Fibroblast of mammary gland (primary cell): ENCODE measurements around the gene ERGIC3.

ENCODE experiments used
- DNase-seq: peaks from one replicate; pipeline ENCODE4 v3.0.0-alpha.2; 2010; ENCODE audit warnings: low read depth
- H3K4me3 ChIP-seq: 2 replicates; pipeline ENCODE4 v1.5.1; 2011; ENCODE audit warnings: low read depth, mild to moderate bottlenecking, low read length, moderate library complexity; ENCODE audit not compliant: control insufficient read depth
- TF ChIP-seq, protein P1 (sequence below): conservative IDR thresholded peaks from 2 replicates; pipeline ENCODE4 v1.5.1; 2011; ENCODE audit warnings: low read depth, low read length, inconsistent platforms; ENCODE audit not compliant: control insufficient read depth, insufficient read depth

The ERGIC3 gene

DNA sequence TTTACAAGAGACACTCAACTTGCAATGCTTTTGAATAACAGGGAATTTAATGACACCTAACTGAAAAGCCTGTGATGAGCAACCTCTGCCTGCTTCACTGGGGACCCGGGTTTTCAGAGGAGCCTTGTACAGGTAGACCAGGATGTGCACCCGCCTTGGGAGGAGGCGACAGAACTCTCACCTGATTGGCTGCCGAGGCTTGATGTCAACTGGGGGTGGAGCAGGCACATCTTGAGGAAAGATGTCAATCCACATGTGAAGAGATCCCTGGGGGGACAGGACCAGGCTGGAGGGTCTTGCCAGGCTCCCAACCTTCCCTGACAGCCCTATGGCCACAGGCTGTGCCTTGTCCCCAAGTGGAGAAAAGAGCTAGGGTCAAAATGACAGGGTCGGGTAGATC, 19.8 kb downstream of the ERGIC3 start:
- DNase-seq = no peak
- TF ChIP-seq, protein P1, sequence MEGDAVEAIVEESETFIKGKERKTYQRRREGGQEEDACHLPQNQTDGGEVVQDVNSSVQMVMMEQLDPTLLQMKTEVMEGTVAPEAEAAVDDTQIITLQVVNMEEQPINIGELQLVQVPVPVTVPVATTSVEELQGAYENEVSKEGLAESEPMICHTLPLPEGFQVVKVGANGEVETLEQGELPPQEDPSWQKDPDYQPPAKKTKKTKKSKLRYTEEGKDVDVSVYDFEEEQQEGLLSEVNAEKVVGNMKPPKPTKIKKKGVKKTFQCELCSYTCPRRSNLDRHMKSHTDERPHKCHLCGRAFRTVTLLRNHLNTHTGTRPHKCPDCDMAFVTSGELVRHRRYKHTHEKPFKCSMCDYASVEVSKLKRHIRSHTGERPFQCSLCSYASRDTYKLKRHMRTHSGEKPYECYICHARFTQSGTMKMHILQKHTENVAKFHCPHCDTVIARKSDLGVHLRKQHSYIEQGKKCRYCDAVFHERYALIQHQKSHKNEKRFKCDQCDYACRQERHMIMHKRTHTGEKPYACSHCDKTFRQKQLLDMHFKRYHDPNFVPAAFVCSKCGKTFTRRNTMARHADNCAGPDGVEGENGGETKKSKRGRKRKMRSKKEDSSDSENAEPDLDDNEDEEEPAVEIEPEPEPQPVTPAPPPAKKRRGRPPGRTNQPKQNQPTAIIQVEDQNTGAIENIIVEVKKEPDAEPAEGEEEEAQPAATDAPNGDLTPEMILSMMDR = no peak
- no peak overlapping the region for H3K4me3 ChIP-seq

DNA sequence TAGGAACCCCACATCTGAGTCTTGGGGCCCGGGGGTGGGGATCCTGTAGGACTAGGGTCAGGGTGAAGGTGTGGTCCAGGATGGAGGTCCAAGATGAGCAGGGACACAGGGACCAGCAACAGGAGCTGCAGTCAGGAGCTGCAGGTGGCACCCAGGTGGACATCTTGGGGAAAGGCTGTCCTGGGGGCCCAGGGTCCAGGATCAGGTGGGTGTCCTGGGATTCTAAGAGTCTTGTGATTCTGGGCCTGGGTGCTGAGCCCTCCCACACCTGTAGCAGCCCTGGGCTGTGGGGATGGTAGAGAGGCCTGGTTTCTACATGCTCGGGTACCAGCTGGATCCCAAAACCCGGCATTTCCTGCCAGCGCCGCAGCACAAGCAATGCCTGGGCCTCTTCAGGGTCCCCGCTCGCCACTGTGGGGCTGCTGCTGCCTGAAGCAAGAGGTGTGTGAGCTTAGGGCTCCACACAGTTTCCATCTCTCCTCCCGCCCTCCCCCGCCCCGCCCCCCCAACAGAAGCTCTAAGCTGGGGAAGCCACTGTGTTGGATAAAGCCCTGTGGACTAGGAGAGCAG, 20.7 kb downstream of the ERGIC3 start:
- no peak for DNase-seq

GRCh38 chr20:35563834-35564233, 22.0 kb downstream of the ERGIC3 start:
- DNase-seq = no peak
- H3K4me3 ChIP-seq = no peak overlapping the region
- TF ChIP-seq, protein P1 = no peak

More for the DNA sequence above, 20.7 kb downstream of the ERGIC3 start:
- TF ChIP-seq, protein P1 = no peak
- H3K4me3 ChIP-seq = no peak overlapping the region

DNA sequence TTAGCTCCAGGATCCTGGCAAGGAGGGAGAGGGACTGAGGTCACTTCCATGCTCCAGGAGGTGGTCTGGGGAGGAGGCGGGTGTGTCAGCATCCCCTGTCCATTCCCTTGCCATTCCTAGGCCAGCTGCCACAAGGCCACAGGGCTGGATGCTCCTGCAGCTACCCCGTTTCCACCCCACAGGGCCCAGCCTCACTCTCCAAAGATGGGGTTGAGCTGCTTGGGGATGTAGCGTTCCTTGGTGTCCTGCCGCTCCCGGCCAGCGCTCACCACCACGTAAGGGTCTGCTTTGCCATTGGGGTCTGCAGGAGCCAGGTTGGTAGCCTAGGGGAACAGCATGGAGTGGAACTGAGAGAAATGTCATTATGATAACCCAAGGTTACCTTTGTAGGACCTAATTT, 23.0 kb downstream of the ERGIC3 start:
- H3K4me3 ChIP-seq = no peak overlapping the region
- no peak for DNase-seq
- TF ChIP-seq, protein P1 = no peak

- no peak overlapping the region for H3K4me3 ChIP-seq
- DNase-seq = no peak
- TF ChIP-seq, protein P1 = peak; percentile 25
Measured at GRCh38 chr20:35568645-35569044, 26.8 kb downstream of the ERGIC3 start.

- TF ChIP-seq, protein P1 = no peak
- no peak overlapping the region for H3K4me3 ChIP-seq
- no peak for DNase-seq
Measured at GRCh38 chr20:35571555-35571954, 29.7 kb downstream of the ERGIC3 start.

DNA sequence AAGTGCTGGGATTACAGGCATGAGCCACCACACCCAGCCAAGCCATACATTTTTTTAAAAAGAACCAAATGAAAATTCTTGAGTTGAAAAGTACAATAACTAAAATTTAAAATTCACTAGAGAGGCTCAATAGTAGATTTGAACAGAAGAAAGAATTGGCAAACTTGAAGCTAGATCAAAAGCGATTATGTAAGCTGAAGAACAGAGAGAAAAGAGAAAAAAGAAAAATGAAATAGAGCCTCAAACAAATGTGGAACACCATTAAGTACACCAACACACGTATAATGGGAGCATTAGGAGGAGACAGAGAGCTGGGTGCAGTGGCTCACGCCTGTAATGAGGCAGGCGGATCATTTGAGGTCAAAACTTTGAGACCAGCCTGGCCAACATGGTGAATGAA, 31.0 kb downstream of the ERGIC3 start:
- TF ChIP-seq, protein P1 = no peak
- no peak overlapping the region for H3K4me3 ChIP-seq
- no peak for DNase-seq
